Mesodermal cell (in vitro differentiated cells): ENCODE results near the gene IPO11.

Experiments used
- H3K27ac ChIP-seq: 2 replicates; pipeline ENCODE4 v1.7.0; 2013; ENCODE audit warnings: mild to moderate bottlenecking, low read depth, low read length, moderate library complexity; ENCODE audit not compliant: severe bottlenecking
- H3K36me3 ChIP-seq: 2 replicates; pipeline ENCODE4 v1.7.1; 2013; ENCODE audit warnings: mild to moderate bottlenecking, low read length, moderate library complexity; ENCODE audit not compliant: control insufficient read depth, insufficient read depth
- H3K4me1 ChIP-seq: one replicate; pipeline ENCODE4 v1.7.1; 2013; ENCODE audit warnings: mild to moderate bottlenecking, low read length; ENCODE audit not compliant: insufficient read depth, control insufficient read depth, poor library complexity, severe bottlenecking
- H3K4me3 ChIP-seq: 2 replicates; pipeline ENCODE4 v1.7.0; 2013; ENCODE audit warnings: low read length, control low read depth, mild to moderate bottlenecking; ENCODE audit not compliant: insufficient read depth, poor library complexity, severe bottlenecking; ENCODE audit errors: extremely low read depth
- H3K9me3 ChIP-seq: 2 replicates; pipeline ENCODE4 v1.7.1; 2013; ENCODE audit warnings: mild to moderate bottlenecking, low read length, moderate library complexity; ENCODE audit not compliant: control insufficient read depth
- WGBS, 2 experiments: methylation state at CpG; one replicate each; pipeline ENCODE4 v1.1.5; 2013; ENCODE audit warnings: missing lambda C conversion rate in 2 of 2; ENCODE audit not compliant: insufficient coverage in 2 of 2; 5-methylcytosine and 5-hydroxymethylcytosine counted together

IPO11 gene

GRCh38 chr5:62642468-62642867 lies 229.9 kb downstream of the IPO11 start:
- no peaks in the 10 kb centered on the region for H3K9me3 ChIP-seq
- H3K36me3 ChIP-seq, result no peaks in the 10 kb centered on the region
- WGBS, 2 experiments, result 94 to 96% methylated on average over 5 to 6 of the region's 6 CpGs
- H3K4me3 ChIP-seq, result no peak overlapping the region
- no peak overlapping the region for H3K27ac ChIP-seq
- H3K4me1 ChIP-seq, result no peaks in the 10 kb centered on the region

DNA sequence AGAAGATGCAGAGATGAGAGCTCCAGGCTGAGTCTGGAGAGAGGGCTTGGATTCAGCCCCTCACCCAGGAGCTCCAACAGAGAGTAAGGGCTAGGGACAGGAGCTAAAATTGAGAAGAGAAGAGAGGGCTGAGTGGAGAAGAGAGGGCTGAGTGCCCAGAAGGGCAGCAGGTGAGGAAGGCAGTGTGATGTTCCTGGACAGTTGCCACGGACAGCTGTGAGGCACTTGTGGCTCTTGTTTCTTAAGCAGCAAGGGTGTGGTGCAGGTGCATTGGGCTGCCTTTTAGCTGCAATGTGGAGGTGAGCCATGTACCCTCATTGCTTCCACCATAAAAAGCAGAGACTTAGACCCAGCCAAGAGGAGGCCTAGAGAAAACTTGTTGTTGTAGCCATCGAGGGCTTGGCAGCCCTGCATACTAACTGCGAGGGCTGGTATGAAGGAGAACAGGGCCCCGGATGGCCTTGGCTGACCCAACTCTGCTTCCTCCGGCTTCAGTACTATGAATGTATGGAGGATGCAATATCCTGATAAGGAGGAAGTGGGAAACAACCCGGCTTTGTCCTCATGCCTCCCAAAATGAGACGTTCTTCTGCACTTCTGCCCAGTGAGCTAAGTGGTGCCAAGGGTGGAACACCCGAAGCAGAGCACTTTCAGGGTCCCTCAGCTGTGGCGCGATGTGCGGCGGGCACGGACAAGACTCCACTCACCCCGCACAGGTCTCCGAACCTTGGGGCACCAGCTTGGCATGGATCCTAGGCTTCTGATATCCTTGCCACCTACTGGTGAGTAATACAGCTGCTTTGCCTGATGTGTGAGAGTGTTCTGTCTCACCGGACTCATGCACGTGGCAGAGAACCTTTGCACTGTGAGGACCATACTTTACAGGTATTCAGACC lies 231.2 kb downstream of the IPO11 start:
- WGBS, 2 experiments, result 90 to 95% methylated on average over 15 of the region's 17 CpGs
- no peaks in the 10 kb centered on the region for H3K36me3 ChIP-seq
- no peaks in the 10 kb centered on the region for H3K9me3 ChIP-seq
- no peak overlapping the region for H3K4me3 ChIP-seq
- H3K4me1 ChIP-seq, result no peaks in the 10 kb centered on the region
- no peak overlapping the region for H3K27ac ChIP-seq

- H3K4me1 ChIP-seq, result peaks cover 7% of the 10 kb centered on the region
- WGBS, 2 experiments, result 91 to 100% methylated on average over 1 of the region's 3 CpGs
- H3K4me3 ChIP-seq, result no peak overlapping the region
- H3K9me3 ChIP-seq, result no peaks in the 10 kb centered on the region
- no peaks in the 10 kb centered on the region for H3K36me3 ChIP-seq
- H3K27ac ChIP-seq, result no peak overlapping the region
These were observed 232.7 kb downstream of the IPO11 start for GRCh38 chr5:62645223-62645622.

DNA sequence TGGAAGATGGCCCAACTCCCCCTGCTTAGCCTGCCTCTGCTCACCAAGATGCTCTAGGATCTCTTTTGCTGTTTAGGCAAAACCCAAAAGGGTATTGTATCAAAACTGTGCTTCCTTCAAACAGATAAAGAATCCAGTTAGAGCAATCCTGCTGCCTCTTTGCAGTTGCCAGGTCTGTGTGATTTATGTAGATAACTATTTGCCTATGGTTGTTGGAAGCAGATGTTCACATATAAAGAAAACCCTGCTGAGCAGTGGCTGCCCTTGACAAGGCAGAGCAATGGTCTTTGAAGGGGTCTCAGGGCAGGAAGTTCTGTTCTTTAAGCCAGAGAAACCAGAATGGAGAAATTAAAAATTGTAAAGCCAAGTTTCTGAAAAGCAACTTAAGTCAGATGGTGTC lies 234.7 kb downstream of the IPO11 start:
- Histone ChIP-seq H3K27ac (no peak overlapping the region), H3K4me1 (peaks cover 7% of the 10 kb centered on the region), H3K36me3 (no peaks in the 10 kb centered on the region), H3K4me3 (no peak overlapping the region), H3K9me3 (no peaks in the 10 kb centered on the region)

GRCh38 chr5:62649025-62649424 lies 236.5 kb downstream of the IPO11 start:
- no peaks in the 10 kb centered on the region for H3K9me3 ChIP-seq
- H3K36me3 ChIP-seq, result no peaks in the 10 kb centered on the region
- H3K4me1 ChIP-seq, result peaks cover 7% of the 10 kb centered on the region
- H3K27ac ChIP-seq, result no peak overlapping the region
- no peak overlapping the region for H3K4me3 ChIP-seq
- WGBS, 2 experiments, result 85 to 97% methylated on average over 2 to 3 of the region's 4 CpGs

DNA sequence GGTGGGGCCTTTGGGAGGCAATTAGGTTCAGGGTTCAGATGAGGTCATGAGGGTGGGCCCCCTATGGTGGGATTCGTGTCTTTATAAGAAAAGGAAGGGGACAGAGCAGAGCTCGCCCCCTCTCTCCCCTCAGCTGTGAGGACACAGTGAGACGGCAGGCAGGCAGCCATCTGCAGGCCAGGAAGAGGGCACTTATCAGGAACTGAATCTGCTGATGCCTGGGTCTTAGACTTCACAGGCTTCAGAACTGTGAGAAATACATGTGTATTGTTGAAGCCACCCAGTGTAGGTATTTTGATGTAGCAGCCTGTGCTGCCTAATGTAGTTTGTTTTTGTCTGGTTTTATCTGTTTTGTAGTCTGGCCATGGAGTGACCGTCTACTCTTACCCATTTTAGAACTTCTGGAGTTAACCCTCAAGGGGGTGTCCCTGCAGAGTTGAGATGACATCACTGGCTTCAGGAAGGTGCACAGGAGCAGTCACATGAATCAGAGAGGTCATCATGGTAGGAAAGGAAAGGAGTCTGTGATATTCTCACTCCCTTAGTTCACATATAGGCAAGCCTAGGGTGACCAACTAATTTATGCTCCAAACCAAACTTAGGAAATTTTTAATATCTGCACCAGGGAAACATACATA lies 237.0 kb downstream of the IPO11 start:
- no peak overlapping the region for H3K27ac ChIP-seq
- no peaks in the 10 kb centered on the region for H3K9me3 ChIP-seq
- peaks cover 7% of the 10 kb centered on the region for H3K4me1 ChIP-seq
- no peaks in the 10 kb centered on the region for H3K36me3 ChIP-seq
- H3K4me3 ChIP-seq, result no peak overlapping the region
- WGBS, 2 experiments, result 60 to 80% methylated on average over 1 to 2 of the region's 4 CpGs

DNA sequence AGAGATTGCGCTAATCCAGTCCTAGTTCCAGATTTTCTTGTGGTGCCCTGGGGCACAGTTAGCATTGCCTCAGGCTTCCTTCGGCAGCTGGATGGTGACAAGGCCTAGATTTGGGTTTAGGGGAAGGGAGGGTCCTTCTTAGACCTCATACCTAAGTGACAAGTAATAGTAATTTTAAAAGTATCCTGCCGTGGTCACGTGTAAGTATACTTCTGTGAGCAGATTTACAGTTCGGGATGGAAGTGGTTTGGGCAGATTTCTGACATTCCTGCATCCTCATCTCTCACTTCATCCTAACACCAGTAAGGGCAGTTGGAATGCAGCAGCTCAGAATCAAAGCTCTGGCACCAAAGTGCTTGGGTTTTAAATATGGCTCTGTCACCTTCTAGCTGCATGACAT lies 237.6 kb downstream of the IPO11 start:
- WGBS, 2 experiments, result 100% methylated on average over 1 of the region's 5 CpGs

DNA sequence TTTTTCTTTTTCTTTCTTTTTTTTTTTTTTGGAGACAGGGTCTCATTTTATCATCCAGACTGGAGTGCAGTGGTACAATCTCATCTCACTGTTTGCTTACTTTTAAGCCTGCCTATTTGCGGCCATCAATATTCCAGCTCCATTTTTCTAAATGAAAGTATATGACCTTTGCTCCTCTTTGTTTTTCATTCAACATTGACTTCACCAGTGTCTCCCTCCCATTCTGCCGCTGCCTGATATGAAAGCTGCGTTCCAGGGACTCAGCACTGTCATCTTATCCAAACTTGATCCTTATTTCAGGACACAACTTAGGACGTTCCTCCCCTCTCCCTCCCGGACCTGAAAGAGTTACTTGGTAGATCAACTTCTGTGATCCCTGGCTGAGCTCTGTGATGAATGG lies 239.7 kb downstream of the IPO11 start:
- WGBS, 2 experiments, result 92 to 94% methylated on average over 3 to 5 of the region's 5 CpGs
- H3K4me3 ChIP-seq, result no peak overlapping the region

More for the DNA sequence above, 237.6 kb downstream of the IPO11 start:
- Histone ChIP-seq H3K27ac (no peak overlapping the region), H3K36me3 (no peaks in the 10 kb centered on the region), H3K4me1 (peaks cover 7% of the 10 kb centered on the region), H3K9me3 (peaks cover 5% of the 10 kb centered on the region), H3K4me3 (no peak overlapping the region)

GRCh38 chr5:62653001-62653863 lies 240.7 kb downstream of the IPO11 start:
- Histone ChIP-seq H3K9me3 (peaks cover 11% of the 10 kb centered on the region), H3K36me3 (no peaks in the 10 kb centered on the region), H3K27ac (no peak overlapping the region), H3K4me1 (peaks cover 7% of the 10 kb centered on the region), H3K4me3 (no peak overlapping the region)
- 80 to 93% methylated on average over 4 to 5 of the region's 7 CpGs for WGBS, 2 experiments

More for the DNA sequence above, 239.7 kb downstream of the IPO11 start:
- Histone ChIP-seq H3K36me3 (no peaks in the 10 kb centered on the region), H3K9me3 (peaks cover 11% of the 10 kb centered on the region), H3K27ac (no peak overlapping the region), H3K4me1 (peaks cover 7% of the 10 kb centered on the region)

DNA sequence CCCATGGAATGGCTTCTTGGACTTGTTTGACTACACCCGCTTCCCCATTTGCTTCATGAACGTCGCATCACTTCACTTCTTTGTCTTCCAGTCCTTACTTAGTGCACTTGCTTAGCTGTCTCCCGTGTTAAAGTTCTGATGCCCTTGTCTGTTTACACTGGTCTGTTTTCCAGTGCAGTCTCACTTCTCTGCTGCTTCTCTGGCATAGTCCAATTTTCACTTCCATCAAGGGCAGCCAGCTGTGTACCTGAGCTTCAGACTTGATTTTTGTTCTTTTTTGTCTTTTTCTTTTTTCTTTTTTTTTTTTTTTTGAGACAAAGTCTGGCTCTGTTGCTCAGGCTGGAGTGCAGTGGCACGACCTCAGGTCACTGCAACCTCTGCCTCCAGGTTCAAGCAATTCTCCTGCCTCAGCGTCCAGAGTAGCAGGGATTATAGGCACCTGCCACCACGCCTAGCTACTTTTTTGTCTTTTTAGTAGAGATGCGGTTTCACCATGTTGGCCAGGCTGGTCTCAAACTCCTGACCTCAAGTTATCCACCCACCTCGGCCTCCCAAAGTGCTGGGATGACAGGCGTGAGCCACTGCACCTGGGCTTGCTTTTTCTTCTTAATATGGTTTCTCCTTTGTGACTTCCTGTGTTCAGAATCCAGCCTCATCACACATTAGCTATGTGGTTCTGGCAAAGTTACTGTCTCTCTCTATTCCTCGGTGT lies 241.5 kb downstream of the IPO11 start:
- peaks cover 11% of the 10 kb centered on the region for H3K9me3 ChIP-seq
- 86 to 90% methylated on average over 10 of the region's 11 CpGs for WGBS, 2 experiments
- no peak overlapping the region for H3K4me3 ChIP-seq
- H3K27ac ChIP-seq, result no peak overlapping the region
- peaks cover 7% of the 10 kb centered on the region for H3K4me1 ChIP-seq
- H3K36me3 ChIP-seq, result no peaks in the 10 kb centered on the region
